ENCODE results near the gene EVL. TPM values are rescaled to one million over a fixed set of nuclear protein-coding genes. Genes with fewer than 3 reads are reported as not detected.
"Not testable (repeated sequence)": the region's sequence is repeated elsewhere in the genome, so short reads cannot be mapped to it uniquely, and the experiment has no call there.

Gene EVL
- total RNA-seq, 4 donors from 2014 or later: 42.6 to 94.6 (median 59.8) TPM

- no peak for DNase-seq (ENCODE audit: low spot score in 2 of 2)
- TF ChIP-seq, protein P1, sequence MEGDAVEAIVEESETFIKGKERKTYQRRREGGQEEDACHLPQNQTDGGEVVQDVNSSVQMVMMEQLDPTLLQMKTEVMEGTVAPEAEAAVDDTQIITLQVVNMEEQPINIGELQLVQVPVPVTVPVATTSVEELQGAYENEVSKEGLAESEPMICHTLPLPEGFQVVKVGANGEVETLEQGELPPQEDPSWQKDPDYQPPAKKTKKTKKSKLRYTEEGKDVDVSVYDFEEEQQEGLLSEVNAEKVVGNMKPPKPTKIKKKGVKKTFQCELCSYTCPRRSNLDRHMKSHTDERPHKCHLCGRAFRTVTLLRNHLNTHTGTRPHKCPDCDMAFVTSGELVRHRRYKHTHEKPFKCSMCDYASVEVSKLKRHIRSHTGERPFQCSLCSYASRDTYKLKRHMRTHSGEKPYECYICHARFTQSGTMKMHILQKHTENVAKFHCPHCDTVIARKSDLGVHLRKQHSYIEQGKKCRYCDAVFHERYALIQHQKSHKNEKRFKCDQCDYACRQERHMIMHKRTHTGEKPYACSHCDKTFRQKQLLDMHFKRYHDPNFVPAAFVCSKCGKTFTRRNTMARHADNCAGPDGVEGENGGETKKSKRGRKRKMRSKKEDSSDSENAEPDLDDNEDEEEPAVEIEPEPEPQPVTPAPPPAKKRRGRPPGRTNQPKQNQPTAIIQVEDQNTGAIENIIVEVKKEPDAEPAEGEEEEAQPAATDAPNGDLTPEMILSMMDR (IDR thresholded peaks at IDR 0.05): peak in 3 of 5 experiments; percentile 5 to 34 (median 26)
- no peak for TF ChIP-seq EP300 (IDR thresholded peaks at IDR 0.05)
- peaks cover 0 to 35% of the 10 kb centered on the region in 2 donors for H3K27me3 ChIP-seq
- no peaks in the 10 kb centered on the region for H3K36me3 ChIP-seq
- H3K27ac ChIP-seq: peak overlapping the region in 2 of 4 donors; percentile 6 to 21
- peaks cover 0 to 30% (median 18%) of the 10 kb centered on the region in 4 donors for H3K4me1 ChIP-seq
- no peak overlapping the region for H3K4me3 ChIP-seq
- H3K9me3 ChIP-seq: peaks cover 0 to 15% (median 0%) of the 10 kb centered on the region in 4 donors
- 53 to 55% methylated on average over 8 of the region's 8 CpGs for WGBS, 2 donors
These were observed 89.9 kb downstream of the EVL start for GRCh38 chr14:100155049-100155621.

DNA sequence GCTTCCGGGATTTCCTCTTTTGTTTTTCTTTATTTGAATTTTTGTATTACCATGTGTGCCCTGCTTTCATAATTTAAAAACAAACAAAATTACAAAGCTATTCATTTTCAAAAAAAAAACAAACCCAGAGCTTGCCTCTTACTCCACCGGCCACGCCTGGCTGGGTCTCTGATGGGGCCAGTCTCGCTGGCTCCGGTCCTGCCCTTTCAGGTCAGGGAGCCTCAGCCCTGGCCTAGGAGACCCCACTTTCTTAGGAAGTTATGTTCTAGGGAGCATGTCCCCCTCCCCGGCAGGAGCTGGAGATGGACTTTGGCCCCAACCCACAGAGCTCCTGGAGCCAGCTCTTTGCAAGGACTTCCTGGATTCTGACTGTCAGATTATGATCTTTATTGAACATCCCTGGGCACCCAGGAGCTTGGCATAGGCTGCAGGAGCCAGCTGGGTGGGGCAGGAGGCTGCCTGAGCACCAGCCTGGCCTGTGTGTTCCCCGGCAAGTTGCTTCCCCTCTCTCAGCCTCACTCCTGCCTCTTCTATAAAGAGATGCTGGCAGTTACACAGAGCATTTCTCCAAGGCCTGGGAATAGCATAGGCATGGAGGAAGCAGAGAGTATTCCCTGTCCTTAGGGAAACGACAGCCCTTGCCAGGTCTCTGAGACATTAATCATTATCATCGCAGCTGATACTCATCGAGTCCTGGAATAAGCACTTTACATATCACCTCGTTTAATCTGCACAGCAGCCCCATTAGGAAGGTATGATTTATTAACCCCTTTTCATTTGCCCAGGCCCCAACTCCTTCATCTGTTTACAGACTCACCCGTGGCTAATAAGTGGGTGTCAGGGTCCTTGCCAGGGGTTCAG is 90.8 kb downstream of the EVL start:
- Histone ChIP-seq H3K27me3 (peaks cover 0 to 36% of the 10 kb centered on the region in 2 donors), H3K27ac (peak overlapping the region in 2 of 4 donors; percentile 6 to 54), H3K4me1 (peaks cover 0 to 30% (median 18%) of the 10 kb centered on the region in 4 donors), H3K9me3 (peaks cover 0 to 15% (median 0%) of the 10 kb centered on the region in 4 donors), H3K4me3 (no peak overlapping the region), H3K36me3 (no peaks in the 10 kb centered on the region)
- WGBS, 2 donors: 55 to 57% methylated on average over 12 of the region's 12 CpGs
- DNase-seq (ENCODE audit: low spot score in 2 of 2): no peak
- TF ChIP-seq, protein P1 (IDR thresholded peaks at IDR 0.05): no peak
- TF ChIP-seq EP300 (IDR thresholded peaks at IDR 0.05): no peak
- no peak for TF ChIP-seq POLR2A (IDR thresholded peaks at IDR 0.05)

- 86 to 91% methylated on average over 6 of the region's 6 CpGs for WGBS, 2 donors
- Histone ChIP-seq H3K27me3 (peaks cover 0 to 44% of the 10 kb centered on the region in 2 donors), H3K9me3 (peaks cover 0 to 15% (median 0%) of the 10 kb centered on the region in 4 donors), H3K4me3 (no peak overlapping the region), H3K4me1 (peaks cover 0 to 30% (median 18%) of the 10 kb centered on the region in 4 donors), H3K27ac (peak overlapping the region in 1 of 4 donors; percentile 54), H3K36me3 (no peaks in the 10 kb centered on the region)
- no peak for DNase-seq (ENCODE audit: low spot score in 2 of 2)
- TF ChIP-seq POLR2A (IDR thresholded peaks at IDR 0.05) (no peak), EP300 (IDR thresholded peaks at IDR 0.05) (no peak)
These were observed 91.6 kb downstream of the EVL start for GRCh38 chr14:100156776-100157175.

DNA sequence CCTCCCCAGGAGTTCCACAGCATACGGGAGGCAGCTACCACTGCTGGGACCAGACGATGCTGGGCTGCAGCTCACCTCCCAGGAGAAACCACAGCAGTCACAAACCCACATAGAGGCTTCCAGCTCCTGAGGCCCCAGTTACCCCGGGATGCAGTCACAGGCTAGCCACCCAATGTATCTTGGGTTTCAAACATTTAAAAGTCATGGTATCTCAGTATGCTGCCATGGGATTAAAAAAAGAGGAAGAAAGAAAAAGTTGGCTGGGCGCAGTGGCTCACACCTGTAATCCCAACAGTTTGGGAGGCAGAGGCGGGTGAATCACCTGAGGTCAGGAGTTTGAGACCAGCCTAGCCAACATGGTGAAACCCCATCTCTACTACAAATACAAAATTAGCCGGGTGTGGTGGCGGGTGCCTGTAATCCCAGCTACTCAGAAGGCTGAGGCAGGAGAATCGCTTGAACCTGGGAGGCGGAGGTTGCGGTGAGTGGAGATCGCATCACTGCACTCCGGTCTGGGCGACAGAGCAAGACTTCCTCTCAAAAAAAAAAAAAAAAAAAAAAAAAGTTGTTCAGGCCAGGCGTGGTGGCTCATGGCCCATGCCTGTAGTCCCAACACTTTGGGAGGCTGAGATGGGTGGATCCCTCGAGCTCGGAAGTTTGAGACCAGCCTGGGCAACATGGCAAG is 92.5 kb downstream of the EVL start:
- H3K36me3 ChIP-seq; H3K4me3 ChIP-seq; DNase-seq (ENCODE audit: low spot score in 2 of 2); H3K27ac ChIP-seq: not testable (repeated sequence)
- Histone ChIP-seq H3K4me1 (peaks cover 0 to 30% (median 18%) of the 10 kb centered on the region in 4 donors), H3K27me3 (peaks cover 0 to 46% of the 10 kb centered on the region in 2 donors), H3K9me3 (peaks cover 0 to 15% (median 0%) of the 10 kb centered on the region in 4 donors)
- WGBS, 2 donors: 84 to 86% methylated on average over 16 of the region's 16 CpGs

DNA sequence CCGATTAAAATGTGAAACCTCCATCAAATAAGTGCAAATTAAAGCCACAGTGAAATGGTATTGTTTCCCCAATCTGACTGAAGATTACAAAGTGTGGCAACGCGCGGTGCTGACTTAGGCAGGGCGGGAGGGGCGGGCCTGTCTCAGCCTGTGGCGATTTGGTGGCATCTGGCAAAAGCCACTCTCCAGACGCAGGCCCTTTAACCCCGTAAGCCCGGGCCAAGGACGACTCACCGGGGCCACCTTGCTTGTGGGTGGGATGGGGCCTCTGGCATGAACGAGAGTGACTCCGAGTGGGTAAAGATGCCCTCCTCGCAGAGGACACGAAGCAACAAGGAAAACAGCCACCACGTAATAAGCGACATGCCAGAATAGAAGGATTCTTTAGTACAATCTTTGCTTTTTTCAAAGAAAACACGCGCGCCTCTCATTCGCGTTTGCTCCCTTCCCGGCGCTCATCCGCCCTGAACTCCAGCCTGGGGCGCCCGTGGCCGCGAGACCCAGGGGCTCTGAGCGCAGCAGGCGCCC is 93.4 kb downstream of the EVL start:
- no peak for TF ChIP-seq EP300 (IDR thresholded peaks at IDR 0.05)
- no peak for TF ChIP-seq POLR2A (IDR thresholded peaks at IDR 0.05)
- TF ChIP-seq, protein P1 (IDR thresholded peaks at IDR 0.05): no peak
- Histone ChIP-seq H3K27me3 (peaks cover 0 to 46% of the 10 kb centered on the region in 2 donors), H3K27ac (peak overlapping the region in 1 of 4 donors; percentile 82), H3K9me3 (peaks cover 0 to 15% (median 0%) of the 10 kb centered on the region in 4 donors), H3K4me3 (peak overlapping the region in 2 of 4 donors; percentile 42 to 53), H3K4me1 (peaks cover 0 to 30% (median 18%) of the 10 kb centered on the region in 4 donors), H3K36me3 (no peaks in the 10 kb centered on the region)
- DNase-seq (ENCODE audit: low spot score in 2 of 2): no peak
- 12 to 15% methylated on average over 32 of the region's 32 CpGs for WGBS, 2 donors
